H1 (cell line): ENCODE measurements around the gene CAMK2G. TPM values are rescaled to one million over a fixed set of nuclear protein-coding genes. Genes with fewer than 3 reads are reported as not detected.

Experiments used
- CTCF ChIA-PET: fragments of 300-600 bp; sonication (Branson Sonifier 250); formaldehyde crosslinking; loops from one replicate; lab custom pipeline; 2021; ENCODE audit not compliant: partially characterized antibody; lab: Charles Lee
- POLR2A ChIA-PET: fragments of 300-600 bp; sonication (Branson Sonifier 250); formaldehyde crosslinking; loops from one replicate; lab custom pipeline; 2021; ENCODE audit warnings: inconsistent platforms; ENCODE audit not compliant: partially characterized antibody; lab: Charles Lee
- DNase-seq, 2 experiments: peaks; one replicate each; pipeline versions ENCODE4 v3.0.0 to v3.0.0-alpha.2; 2010 to 2022; ENCODE audit warnings: low spot score in 2 of 2, low read depth in 1 of 2, mixed read lengths in 1 of 2
- FAIRE-seq: peaks from 2 replicates; lab custom pipeline; 2011; peaks lifted over from hg19 to GRCh38; lab: Jason Lieb, UNC
- H2AFZ ChIP-seq: 2 replicates; pipeline ENCODE4 v1.8.1; 2012; ENCODE audit warnings: low read length, inconsistent platforms
- H2AK5ac ChIP-seq: 2 replicates; pipeline ENCODE4 v1.6.1; 2013; ENCODE audit warnings: low read depth, low read length
- H2BK120ac ChIP-seq: replicated peaks from 2 replicates; pipeline ENCODE3; 2013; ENCODE audit warnings: low read depth, low read length, inconsistent platforms
- H2BK12ac ChIP-seq: 2 replicates; pipeline ENCODE4 v1.6.1; 2013; ENCODE audit warnings: low read depth, low read length
- H2BK15ac ChIP-seq: 2 replicates; pipeline ENCODE4 v1.6.1; 2013; ENCODE audit warnings: low read length
- H2BK20ac ChIP-seq: 2 replicates; pipeline ENCODE4 v1.6.1; 2013; ENCODE audit warnings: low read length
- H2BK5ac ChIP-seq: 2 replicates; pipeline ENCODE4 v1.6.1; 2013; ENCODE audit warnings: low read depth, low read length
- H3K14ac ChIP-seq: 2 replicates; pipeline ENCODE4 v1.6.1; 2013; ENCODE audit warnings: inconsistent platforms; ENCODE audit not compliant: insufficient read length
- H3K18ac ChIP-seq: 2 replicates; pipeline ENCODE4 v1.6.1; 2013; ENCODE audit warnings: low read length; ENCODE audit errors: extremely low read depth
- H3K23ac ChIP-seq: 2 replicates; pipeline ENCODE4 v1.6.1; 2013; ENCODE audit warnings: inconsistent platforms; ENCODE audit not compliant: insufficient read length
- H3K23me2 ChIP-seq: 2 replicates; pipeline ENCODE4 v1.6.1; 2013; ENCODE audit warnings: low read depth, low read length
- H3K27ac ChIP-seq: 2 replicates; pipeline ENCODE4 v1.6.1; 2011; ENCODE audit warnings: low read depth, low read length, inconsistent platforms
- H3K27me3 ChIP-seq, 4 experiments: replicated peaks in 1 of 4; 1 replicate in 1 of 4; 2 replicates in 3 of 4; pipeline versions ENCODE4 v1.6.1 to v1.8.1; 2011 to 2013; ENCODE audit warnings: low read length in 3 of 4, mild to moderate bottlenecking in 3 of 4, inconsistent platforms in 2 of 4, mixed read lengths in 2 of 4, moderate library complexity in 1 of 4; ENCODE audit not compliant: control insufficient read depth in 3 of 4, insufficient read depth in 3 of 4; ENCODE audit errors: extremely low read depth in 1 of 4
- H3K36me3 ChIP-seq, 4 experiments: 2 replicates each; pipeline versions ENCODE4 v1.6.1 to v1.8.1; 2011 to 2013; ENCODE audit warnings: mild to moderate bottlenecking in 4 of 4, low read length in 3 of 4, moderate library complexity in 2 of 4, control low read depth in 1 of 4, inconsistent platforms in 1 of 4; ENCODE audit not compliant: insufficient read depth in 4 of 4, control insufficient read depth in 2 of 4
- H3K4ac ChIP-seq: replicated peaks from 2 replicates; pipeline ENCODE3; 2013; ENCODE audit warnings: low read length, low read depth, mixed read lengths, inconsistent platforms; ENCODE audit not compliant: insufficient read length
- H3K4me1 ChIP-seq, 4 experiments: replicated peaks in 1 of 4; 1 replicate in 1 of 4; 2 replicates in 3 of 4; pipeline versions ENCODE4 v1.6.1 to v1.8.1; 2011 to 2013; ENCODE audit warnings: low read length in 3 of 4, inconsistent platforms in 2 of 4, mixed read lengths in 1 of 4; ENCODE audit not compliant: insufficient read depth in 4 of 4, control insufficient read depth in 3 of 4
- H3K4me2 ChIP-seq, 2 experiments: 2 replicates each; pipeline versions ENCODE4 v1.6.1 to v1.8.1; 2011 to 2013; ENCODE audit warnings: low read depth in 2 of 2, low read length in 2 of 2, control low read depth in 1 of 2, inconsistent platforms in 1 of 2, mild to moderate bottlenecking in 1 of 2; ENCODE audit not compliant: insufficient read depth in 1 of 2
- H3K4me3 ChIP-seq, 4 experiments: fragments of 200-600, 300-600 bp in 1 of 4; sonication (generic), shearing (Covaris generic), sonication (Bioruptor Twin) in 1 of 4; 2 replicates each; pipeline versions ENCODE4 v1.5.1 to v1.8.1; 2011 to 2016; ENCODE audit warnings: low read length in 4 of 4, low read depth in 3 of 4, control low read depth in 2 of 4, inconsistent platforms in 2 of 4, mild to moderate bottlenecking in 2 of 4, mixed read lengths in 1 of 4, moderate library complexity in 1 of 4; ENCODE audit not compliant: insufficient read depth in 2 of 4; ENCODE audit errors: extremely low read depth in 1 of 4
- H3K56ac ChIP-seq: replicated peaks from 2 replicates; pipeline ENCODE3; 2013; ENCODE audit warnings: low read depth, mild to moderate bottlenecking, mixed read lengths, low read length, inconsistent platforms; ENCODE audit not compliant: insufficient read length
- H3K79me1 ChIP-seq: 2 replicates; pipeline ENCODE4 v1.6.1; 2013; ENCODE audit warnings: low read depth, low read length, control low read depth
- H3K79me2 ChIP-seq, 2 experiments: 2 replicates each; pipeline versions ENCODE4 v1.6.1 to v1.8.1; 2012 to 2013; ENCODE audit warnings: low read length in 2 of 2, mild to moderate bottlenecking in 2 of 2, inconsistent platforms in 1 of 2; ENCODE audit not compliant: insufficient read depth in 2 of 2, control insufficient read depth in 1 of 2
- H3K9ac ChIP-seq, 4 experiments: replicated peaks in 1 of 4; 1 replicate in 1 of 4; 2 replicates in 3 of 4; pipeline versions ENCODE4 v1.6.1 to v1.8.1; 2011 to 2013; ENCODE audit warnings: low read depth in 3 of 4, low read length in 3 of 4, control low read depth in 2 of 4, mild to moderate bottlenecking in 2 of 4, moderate library complexity in 2 of 4, inconsistent platforms in 1 of 4; ENCODE audit errors: extremely low read depth in 1 of 4
- H3K9me3 ChIP-seq, 2 experiments: 2 replicates each; pipeline versions ENCODE4 v1.6.1 to v1.8.1; 2012 to 2013; ENCODE audit warnings: mild to moderate bottlenecking in 2 of 2, moderate library complexity in 2 of 2, control low read depth in 1 of 2, inconsistent platforms in 1 of 2, low read depth in 1 of 2, low read length in 1 of 2, mixed read lengths in 1 of 2; ENCODE audit not compliant: insufficient read depth in 2 of 2
- H4K20me1 ChIP-seq, 2 experiments: replicated peaks in 1 of 2; 2 replicates each; pipeline versions ENCODE3 to v1.8.1; 2011 to 2013; ENCODE audit warnings: inconsistent platforms in 2 of 2, low read length in 2 of 2, mild to moderate bottlenecking in 1 of 2; ENCODE audit not compliant: insufficient read depth in 2 of 2, control insufficient read depth in 1 of 2
- H4K5ac ChIP-seq: 2 replicates; pipeline ENCODE4 v1.6.1; 2013; ENCODE audit warnings: low read length, low read depth, mixed read lengths, inconsistent platforms; ENCODE audit not compliant: insufficient read length
- H4K8ac ChIP-seq: 2 replicates; pipeline ENCODE4 v1.8.0; 2013; ENCODE audit warnings: mild to moderate bottlenecking, moderate library complexity, low read length, inconsistent platforms; ENCODE audit not compliant: insufficient read depth; ENCODE audit errors: extremely low read depth
- H4K91ac ChIP-seq: replicated peaks from 2 replicates; pipeline ENCODE3; 2013; ENCODE audit warnings: low read length, mixed read lengths, inconsistent platforms; ENCODE audit not compliant: insufficient read length
- BRCA1 ChIP-seq: IDR thresholded peaks from 2 replicates; pipeline ENCODE4 v1.6.1; 2012; ENCODE audit warnings: low read depth, low read length, improper control_type of control experiment
- CTBP2 ChIP-seq: IDR thresholded peaks from 2 replicates; pipeline ENCODE4 v1.7.0; 2011; ENCODE audit warnings: borderline replicate concordance, mild to moderate bottlenecking, moderate library complexity, mixed read lengths, low read length; ENCODE audit not compliant: insufficient read depth, insufficient read length
- CTCF ChIP-seq, 3 experiments: IDR thresholded peaks; 1 replicate in 2 of 3; 2 replicates in 1 of 3; pipeline versions ENCODE4 v1.5.1 to v1.6.1; 2011; ENCODE audit warnings: low read length in 3 of 3, mild to moderate bottlenecking in 3 of 3, inconsistent platforms in 2 of 3, low read depth in 1 of 3, moderate library complexity in 1 of 3; ENCODE audit not compliant: insufficient read depth in 1 of 3; ENCODE audit errors: control extremely low read depth in 1 of 3
- RAD21 ChIP-seq, 2 experiments: IDR thresholded peaks in 1 of 2; conservative IDR thresholded peaks in 1 of 2; 2 replicates each; pipeline ENCODE4 v1.6.1; 2011; ENCODE audit warnings: low read depth in 2 of 2, low read length in 2 of 2, improper control_type of control experiment in 1 of 2, inconsistent platforms in 1 of 2, mild to moderate bottlenecking in 1 of 2, moderate library complexity in 1 of 2
- RFX5 ChIP-seq: IDR thresholded peaks from 2 replicates; pipeline ENCODE4 v1.6.1; 2011; ENCODE audit warnings: low read depth, low read length, improper control_type of control experiment, borderline replicate concordance
- RNF2 ChIP-seq: fragments of 200-900, 300-1000 bp; sonication (generic); IDR thresholded peaks from 2 replicates; pipeline ENCODE4 v1.7.1; 2016; ENCODE audit warnings: borderline replicate concordance, low read depth, mild to moderate bottlenecking, antibody characterized with exemption, low read length; ENCODE audit not compliant: poor library complexity, severe bottlenecking; ENCODE audit errors: missing control alignments
- SIN3A ChIP-seq, 2 experiments: IDR thresholded peaks in 1 of 2; conservative IDR thresholded peaks in 1 of 2; 2 replicates each; pipeline ENCODE4 v1.6.1; 2011 to 2012; ENCODE audit warnings: low read length in 2 of 2, improper control_type of control experiment in 1 of 2, low read depth in 1 of 2, mild to moderate bottlenecking in 1 of 2
- SP4 ChIP-seq: IDR thresholded peaks from 2 replicates; pipeline ENCODE4 v1.6.1; 2012; ENCODE audit warnings: low read length, inconsistent platforms
- TAF1 ChIP-seq: IDR thresholded peaks from 2 replicates; pipeline ENCODE4 v1.6.1; 2011; ENCODE audit warnings: mild to moderate bottlenecking, low read depth, low read length
- WGBS, 2 experiments: shearing (Covaris generic) in 1 of 2; methylation state at CpG; one replicate each; pipeline versions ENCODE4 v1.1.6 to v1.1.7; 2013 to 2015; ENCODE audit warnings: low lambda C conversion rate in 2 of 2, mixed read lengths in 2 of 2, inconsistent platforms in 1 of 2, low coverage in 1 of 2, missing lambda C conversion rate in 1 of 2; ENCODE audit not compliant: insufficient replicate concordance in 2 of 2, insufficient coverage in 1 of 2, insufficient read length in 1 of 2; ENCODE audit errors: extremely low coverage in 1 of 2, missing lambda C conversion rate in 1 of 2; 5-methylcytosine and 5-hydroxymethylcytosine counted together
- polyA plus RNA-seq, 7 experiments: library from polyadenylated mRNA; depleted of rRNA in 3 of 7; stranded (reverse) in 5 of 7; unstranded in 2 of 7; fragments of >200 nt in 5 of 7; fragments of 200-250 nt in 2 of 7; gene quantifications; 1 replicate in 5 of 7; 2 replicates in 1 of 7; 4 replicates in 1 of 7; pipeline versions ENCODE4 v1.2.1 to v1.2.3, GENCODE V29; 2011 to 2013; ENCODE audit warnings: missing spikeins in 2 of 7, mixed read lengths in 2 of 7
- total RNA-seq: library from RNA; stranded (reverse); fragmentation: NEBNext Ultra II Directional; extraction: Animal tissue kit (Norgen Biotek cat#: 25700); gene quantifications from 2 replicates; pipeline ENCODE4 v1.2.1, GENCODE V29; 2021

CAMK2G gene
- total and polyA plus RNA-seq, 2 of the 8 experiments (the other 6 are each of a cell fraction or from before 2014, with no cell fraction given) = 28.9 to 31.7 TPM

- Histone ChIP-seq H2BK20ac (no peak overlapping the region), H4K8ac (peak overlapping the region; percentile 73; the same call in 1 of the 2 replicates), H2BK15ac (no peak overlapping the region), H3K23ac (no peak overlapping the region), H3K4me3 (no peak overlapping the region), H3K27ac (no peak overlapping the region), H3K9me3 (no peaks in the 10 kb centered on the region), H2BK120ac (no peak overlapping the region), H3K56ac (no peak overlapping the region), H3K79me1 (peaks cover 2% of the 10 kb centered on the region; the same call in 1 of the 2 replicates), H3K14ac (no peak overlapping the region), H3K18ac (no peak overlapping the region), H3K79me2 (peaks cover 0 to 6% of the 10 kb centered on the region in 2 experiments; a peak in 2 of 4 replicates), H2AK5ac (no peak overlapping the region), H2BK12ac (no peak overlapping the region), H3K36me3 (peaks cover 22 to 44% (median 36%) of the 10 kb centered on the region in 4 experiments), H3K27me3 (no peaks in the 10 kb centered on the region), H3K23me2 (peaks cover 8% of the 10 kb centered on the region), H2AFZ (no peak overlapping the region), H4K5ac (no peak overlapping the region), H3K4me2 (no peak overlapping the region), H3K4ac (no peak overlapping the region), H4K91ac (no peak overlapping the region), H2BK5ac (no peak overlapping the region), H3K9ac (no peak overlapping the region), H3K4me1 (peaks cover 0 to 12% (median 7%) of the 10 kb centered on the region in 4 experiments; a peak in 4 of 7 replicates), H4K20me1 (peaks cover 0 to 6% of the 10 kb centered on the region in 2 experiments)
- DNase-seq (no peak), FAIRE-seq (no peak)
- 93% methylated on average over 5 of the region's 5 CpGs; no CpG with 5 or more reads in 1 of the 2 experiments for WGBS, 2 experiments
- POLR2A ChIA-PET = interaction anchor here (0.8 to 6.2 kb wide), 10 partner anchors 9 to 41 kb away, joined by 3 to 56 read pairs (median 4); partner anchors contain the start of genes CHCHD1 and SEC24C
- CTCF ChIA-PET = interaction anchor here (1.5 to 4.9 kb wide), 4 partner anchors 9 to 16 kb away, joined by 4 to 17 read pairs (median 8); partner anchors contain the start of gene CHCHD1
- TF ChIP-seq RFX5 (no peak), CTCF (IDR thresholded peaks at IDR 0.05; ENCODE audit: control extremely low read depth in 1 of 3, insufficient read depth in 1 of 3, low read depth in 1 of 3, low read length in 3 of 3) (no peak), TAF1 (no peak), SP4 (no peak), RAD21 (IDR thresholded peaks at IDR 0.05 in 1 of 2, conservative IDR thresholded peaks at IDR 0.05 in 1 of 2; ENCODE audit: low read depth in 2 of 2, low read length in 2 of 2) (no peak), CTBP2 (no peak), RNF2 (no peak), BRCA1 (no peak), SIN3A (conservative IDR thresholded peaks at IDR 0.05 in 1 of 2, IDR thresholded peaks at IDR 0.05 in 1 of 2; ENCODE audit: low read depth in 1 of 2, low read length in 2 of 2) (no peak)
Observed at GRCh38 chr10:73769396-73769795, 105.0 kb downstream of the CAMK2G start.
